ENCODE measurements around the gene TBX10.

DNA sequence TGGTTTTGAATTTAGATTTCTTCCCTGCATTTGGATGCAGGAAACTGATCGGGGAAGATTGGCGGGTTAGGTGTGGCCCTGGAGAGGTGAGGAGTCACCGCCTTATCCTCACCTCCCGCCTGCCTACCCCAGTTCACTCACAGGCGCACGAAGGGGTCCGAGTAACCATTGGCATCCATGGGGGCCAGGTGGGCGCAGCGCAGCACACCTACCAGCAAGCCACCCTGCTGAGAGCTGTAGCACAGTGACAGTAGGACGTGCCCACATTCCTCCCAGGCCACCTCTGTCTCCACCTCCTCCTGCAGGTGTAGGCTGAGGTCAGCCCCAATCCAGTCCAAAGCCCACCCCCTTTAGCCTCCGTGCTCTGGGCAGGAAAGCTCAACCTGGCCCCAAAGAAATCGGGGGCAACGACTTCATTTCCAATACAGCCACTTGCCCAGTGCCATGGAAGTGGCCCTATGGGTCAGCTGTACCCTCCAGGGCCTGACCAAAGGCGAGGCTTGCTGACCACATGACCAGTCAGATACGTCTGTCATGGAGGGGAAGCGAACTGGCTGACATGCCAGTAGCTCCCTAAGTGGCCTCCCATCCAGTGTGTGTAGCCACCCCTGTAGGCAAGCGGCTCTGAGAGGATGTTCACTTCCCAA, 26.1 kb downstream of the TBX10 start:
- TF ChIP-seq POLR2AphosphoS5 (IDR thresholded peaks at IDR 0.05; ENCODE audit: low read depth, low read length) = no peak
- TF ChIP-seq SIN3A (IDR thresholded peaks at IDR 0.05; ENCODE audit: borderline replicate concordance, insufficient read depth, low read length) = no peak
- TF ChIP-seq, protein P1, sequence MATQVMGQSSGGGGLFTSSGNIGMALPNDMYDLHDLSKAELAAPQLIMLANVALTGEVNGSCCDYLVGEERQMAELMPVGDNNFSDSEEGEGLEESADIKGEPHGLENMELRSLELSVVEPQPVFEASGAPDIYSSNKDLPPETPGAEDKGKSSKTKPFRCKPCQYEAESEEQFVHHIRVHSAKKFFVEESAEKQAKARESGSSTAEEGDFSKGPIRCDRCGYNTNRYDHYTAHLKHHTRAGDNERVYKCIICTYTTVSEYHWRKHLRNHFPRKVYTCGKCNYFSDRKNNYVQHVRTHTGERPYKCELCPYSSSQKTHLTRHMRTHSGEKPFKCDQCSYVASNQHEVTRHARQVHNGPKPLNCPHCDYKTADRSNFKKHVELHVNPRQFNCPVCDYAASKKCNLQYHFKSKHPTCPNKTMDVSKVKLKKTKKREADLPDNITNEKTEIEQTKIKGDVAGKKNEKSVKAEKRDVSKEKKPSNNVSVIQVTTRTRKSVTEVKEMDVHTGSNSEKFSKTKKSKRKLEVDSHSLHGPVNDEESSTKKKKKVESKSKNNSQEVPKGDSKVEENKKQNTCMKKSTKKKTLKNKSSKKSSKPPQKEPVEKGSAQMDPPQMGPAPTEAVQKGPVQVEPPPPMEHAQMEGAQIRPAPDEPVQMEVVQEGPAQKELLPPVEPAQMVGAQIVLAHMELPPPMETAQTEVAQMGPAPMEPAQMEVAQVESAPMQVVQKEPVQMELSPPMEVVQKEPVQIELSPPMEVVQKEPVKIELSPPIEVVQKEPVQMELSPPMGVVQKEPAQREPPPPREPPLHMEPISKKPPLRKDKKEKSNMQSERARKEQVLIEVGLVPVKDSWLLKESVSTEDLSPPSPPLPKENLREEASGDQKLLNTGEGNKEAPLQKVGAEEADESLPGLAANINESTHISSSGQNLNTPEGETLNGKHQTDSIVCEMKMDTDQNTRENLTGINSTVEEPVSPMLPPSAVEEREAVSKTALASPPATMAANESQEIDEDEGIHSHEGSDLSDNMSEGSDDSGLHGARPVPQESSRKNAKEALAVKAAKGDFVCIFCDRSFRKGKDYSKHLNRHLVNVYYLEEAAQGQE (IDR thresholded peaks at IDR 0.05; ENCODE audit: insufficient read depth in 1 of 2, low read depth in 2 of 2, low read length in 2 of 2) = no peak
- no peak for TF ChIP-seq TAF1 (IDR thresholded peaks at IDR 0.05; ENCODE audit: borderline replicate concordance, insufficient read depth, low read length)
- no peak for TF ChIP-seq FOXP2 (optimal IDR thresholded peaks at IDR 0.05; ENCODE audit: borderline replicate concordance, extremely low read depth, extremely low read length, insufficient read depth)

Data from PFSK-1 (cell line).